HepG2 (cell line): ENCODE data around the gene CALCB. TPM values are rescaled to one million over a fixed set of nuclear protein-coding genes. Genes with fewer than 3 reads are reported as not detected.

Experiments
- ATAC-seq: fragments of 200-7000 bp; cut with Tn5 transposase; 3 replicates; pipeline ENCODE4 v1.9.1; 2020; ENCODE audit warnings: mild to moderate bottlenecking, moderate library complexity
- BruUV-seq: library from RNA; stranded (reverse); fragments of 400-500 nt; replicated peaks from 2 replicates; lab custom pipeline; 2021; lab: Mats Ljungman, UMichigan
- CTCF ChIA-PET: fragments of 300-600 bp; formaldehyde crosslinking; extraction: SDS; loops from one replicate; lab custom pipeline; 2021; ENCODE audit warnings: low total read pairs, inconsistent platforms, low intra/inter-chr PET ratio; lab: Yijun Ruan, JAX
- POLR2A ChIA-PET: fragments of 350-600 bp; sonication (Branson Sonifier 250); formaldehyde crosslinking; loops from one replicate; lab custom pipeline; 2020; ENCODE audit warnings: antibody characterized with exemption, inconsistent platforms; lab: Yijun Ruan, JAX
- DNase-seq: peaks from one replicate; pipeline ENCODE4 v3.0.0-alpha.2; 2015; ENCODE audit warnings: low spot score
- FAIRE-seq: peaks from 3 replicates; lab custom pipeline; 2011; peaks lifted over from hg19 to GRCh38; lab: Jason Lieb, UNC
- H2AFZ ChIP-seq: one replicate; pipeline ENCODE4 v1.6.1; 2011; ENCODE audit warnings: low read length, inconsistent platforms
- H3K27ac ChIP-seq: fragments of 300-600 bp; 3 replicates; pipeline ENCODE4 v1.8.0; 2011; ENCODE audit warnings: mixed run types, mild to moderate bottlenecking, mixed read lengths, low read length, inconsistent platforms; ENCODE audit not compliant: insufficient read depth; ENCODE audit errors: extremely low read length
- H3K27me3 ChIP-seq, 2 experiments: fragments of 200-600 bp in 1 of 2; 2 replicates in 1 of 2; 3 replicates in 1 of 2; pipeline versions ENCODE4 v1.6.0 to v1.8.0; 2011; ENCODE audit warnings: low read length in 2 of 2, mild to moderate bottlenecking in 2 of 2, moderate library complexity in 2 of 2, inconsistent platforms in 1 of 2; ENCODE audit not compliant: insufficient read depth in 2 of 2, control insufficient read depth in 1 of 2
- H3K36me3 ChIP-seq, 2 experiments: fragments of 200-600 bp in 1 of 2; replicated peaks in 1 of 2; 2 replicates in 1 of 2; 3 replicates in 1 of 2; pipeline versions ENCODE4 v1.5.1 to v1.8.0; 2011; ENCODE audit warnings: low read length in 2 of 2, inconsistent platforms in 1 of 2; ENCODE audit not compliant: insufficient read depth in 2 of 2, control insufficient read depth in 1 of 2
- H3K4me1 ChIP-seq: 2 replicates; pipeline ENCODE4 v1.5.1; 2012; ENCODE audit warnings: low read length, inconsistent platforms; ENCODE audit not compliant: insufficient read depth
- H3K4me2 ChIP-seq: 2 replicates; pipeline ENCODE4 v1.6.0; 2011; ENCODE audit warnings: low read depth, low read length, inconsistent platforms
- H3K4me3 ChIP-seq, 3 experiments: fragments of 200-600 bp in 1 of 3; sonication (generic), shearing (Covaris generic) in 1 of 3; replicated peaks in 1 of 3; 2 replicates each; pipeline ENCODE4 v1.5.1; 2011 to 2016; ENCODE audit warnings: low read length in 3 of 3, inconsistent platforms in 2 of 3, low read depth in 2 of 3, mild to moderate bottlenecking in 2 of 3, control low read depth in 1 of 3, mixed read lengths in 1 of 3; ENCODE audit not compliant: insufficient read depth in 1 of 3
- H3K79me2 ChIP-seq: one replicate; pipeline ENCODE4 v1.6.1; 2011; ENCODE audit warnings: low read length, inconsistent platforms; ENCODE audit not compliant: insufficient read depth
- H3K9ac ChIP-seq: 2 replicates; pipeline ENCODE4 v1.6.0; 2011; ENCODE audit warnings: mild to moderate bottlenecking, low read depth, low read length, inconsistent platforms; ENCODE audit not compliant: insufficient read depth
- H3K9me3 ChIP-seq: 2 replicates; pipeline ENCODE4 v1.5.1; 2012; ENCODE audit warnings: mild to moderate bottlenecking, low read length
- H4K20me1 ChIP-seq: 2 replicates; pipeline ENCODE4 v1.6.0; 2011; ENCODE audit warnings: inconsistent platforms, mild to moderate bottlenecking, low read length, moderate library complexity; ENCODE audit not compliant: insufficient read depth
- ATF2 ChIP-seq: sonication (generic); formaldehyde crosslinking; IDR thresholded peaks from 2 replicates; pipeline ENCODE4 v1.4.0; 2020; ENCODE audit warnings: missing genetic modification reagents
- KDM1A ChIP-seq: IDR thresholded peaks from 2 replicates; pipeline ENCODE4 v1.6.1; 2016; ENCODE audit warnings: missing compliant biosample characterization
- MAF1 ChIP-seq: sonication (generic); formaldehyde crosslinking; IDR thresholded peaks from 2 replicates; pipeline ENCODE4 v1.5.0; 2020; ENCODE audit warnings: missing genetic modification reagents, borderline replicate concordance
- SNAPC2 ChIP-seq: sonication (generic); formaldehyde crosslinking; IDR thresholded peaks from 2 replicates; pipeline ENCODE4 v1.8.1; 2022; ENCODE audit warnings: mild to moderate bottlenecking, missing genetic modification reagents
- ZBTB10 ChIP-seq: sonication (generic); formaldehyde crosslinking; IDR thresholded peaks from 2 replicates; pipeline ENCODE4 v1.4.0; 2020; ENCODE audit warnings: missing genetic modification reagents, borderline replicate concordance
- ZNF180 ChIP-seq: sonication (generic); formaldehyde crosslinking; IDR thresholded peaks from 2 replicates; pipeline ENCODE4 v1.4.0; 2020; ENCODE audit warnings: low read depth, missing genetic modification reagents, borderline replicate concordance
- ZNF513 ChIP-seq: sonication (generic); formaldehyde crosslinking; conservative IDR thresholded peaks from 2 replicates; pipeline ENCODE4 v1.5.0; 2020; ENCODE audit warnings: missing genetic modification reagents
- WGBS: methylation state at CpG from one replicate; pipeline ENCODE4 v1.1.6; 2017; ENCODE audit warnings: low lambda C conversion rate; 5-methylcytosine and 5-hydroxymethylcytosine counted together
- in situ Hi-C: cut with HindIII; loops from 2 replicates; pipeline ENCODE4 v1.10.0; 2017; ENCODE audit warnings: low pct_unique_long_range_greater_than_20kb; ENCODE audit not compliant: extremely low pct_ligation_motif_present
- intact Hi-C: fragments of 100-400 bp; cut with micrococcal nuclease; formaldehyde crosslinking; loops from one replicate; pipeline ENCODE4 v1.10.0; 2022; ENCODE audit not compliant: unreplicated experiment
- polyA plus RNA-seq, 8 experiments: library from polyadenylated mRNA; depleted of rRNA in 3 of 8; stranded (reverse) in 7 of 8; unstranded in 1 of 8; fragments of >200 nt; fragmentation: Illumina TruSeq in 4 of 8; extraction: Trizol in 4 of 8; gene quantifications; 2 replicates each; pipeline versions ENCODE4 v1.2.1 to v1.2.3, GENCODE V29; 2011 to 2016; ENCODE audit warnings: low read depth in 4 of 8, missing spikeins in 1 of 8, mixed read lengths in 1 of 8; ENCODE audit not compliant: insufficient read depth in 1 of 8
- total RNA-seq, 5 experiments: library from RNA; depleted of rRNA; stranded (reverse); fragments of >200 nt; fragmentation: Illumina TruSeq; extraction: Trizol; gene quantifications; 2 replicates each; pipeline ENCODE4 v1.2.3, GENCODE V29; 2016; ENCODE audit warnings: low read depth in 1 of 5

The CALCB gene
- total and polyA plus RNA-seq, 2 of the 13 experiments (the other 11 are each of a cell fraction or from before 2014, with no cell fraction given), result not detected

GRCh38 chr11:15112131-15112541 lies 38.7 kb downstream of the CALCB start:
- no peaks in the 10 kb centered on the region for H3K79me2 ChIP-seq
- in situ Hi-C loops, result no loop called here
- TF ChIP-seq KDM1A (CRISPR knock-in tag) (no peak), ZNF513 (CRISPR knock-in tag) (no peak), ZNF180 (no peak), SNAPC2 (no peak), ZBTB10 (CRISPR knock-in tag) (no peak), ATF2 (CRISPR knock-in tag) (no peak), MAF1 (CRISPR knock-in tag) (no peak)
- no peak overlapping the region for H3K9ac ChIP-seq
- no peaks in the 10 kb centered on the region; a peak in 1 of 5 replicates for H3K27me3 ChIP-seq
- CTCF ChIA-PET, result no interaction called here
- no peak overlapping the region for H3K4me3 ChIP-seq
- POLR2A ChIA-PET, result no interaction called here
- no peak overlapping the region for H2AFZ ChIP-seq
- DNase-seq (no peak), FAIRE-seq (no peak), ATAC-seq (no peak)
- no peaks in the 10 kb centered on the region for H3K36me3 ChIP-seq
- H4K20me1 ChIP-seq, result no peaks in the 10 kb centered on the region
- no peak overlapping the region for H3K4me2 ChIP-seq
- H3K4me1 ChIP-seq, result no peaks in the 10 kb centered on the region
- BruUV-seq, result no TSS peak
- no peaks in the 10 kb centered on the region for H3K9me3 ChIP-seq
- WGBS, result 39% methylated on average over 7 of the region's 8 CpGs
- intact Hi-C loops, result no loop called here
- no peak overlapping the region for H3K27ac ChIP-seq
